GM21526 (cell line): ENCODE data around the gene CCDC185.
A peak's percentile ranks its signal among the peaks of the same experiment; 100 is the strongest.

ENCODE experiments used
- ATAC-seq: cut with Tn5 transposase; IDR thresholded peaks from one replicate; pipeline ENCODE4 v1.9.1; 2021; ENCODE audit warnings: moderate library complexity; ENCODE audit not compliant: unreplicated experiment, low FRiP score

The CCDC185 gene

DNA sequence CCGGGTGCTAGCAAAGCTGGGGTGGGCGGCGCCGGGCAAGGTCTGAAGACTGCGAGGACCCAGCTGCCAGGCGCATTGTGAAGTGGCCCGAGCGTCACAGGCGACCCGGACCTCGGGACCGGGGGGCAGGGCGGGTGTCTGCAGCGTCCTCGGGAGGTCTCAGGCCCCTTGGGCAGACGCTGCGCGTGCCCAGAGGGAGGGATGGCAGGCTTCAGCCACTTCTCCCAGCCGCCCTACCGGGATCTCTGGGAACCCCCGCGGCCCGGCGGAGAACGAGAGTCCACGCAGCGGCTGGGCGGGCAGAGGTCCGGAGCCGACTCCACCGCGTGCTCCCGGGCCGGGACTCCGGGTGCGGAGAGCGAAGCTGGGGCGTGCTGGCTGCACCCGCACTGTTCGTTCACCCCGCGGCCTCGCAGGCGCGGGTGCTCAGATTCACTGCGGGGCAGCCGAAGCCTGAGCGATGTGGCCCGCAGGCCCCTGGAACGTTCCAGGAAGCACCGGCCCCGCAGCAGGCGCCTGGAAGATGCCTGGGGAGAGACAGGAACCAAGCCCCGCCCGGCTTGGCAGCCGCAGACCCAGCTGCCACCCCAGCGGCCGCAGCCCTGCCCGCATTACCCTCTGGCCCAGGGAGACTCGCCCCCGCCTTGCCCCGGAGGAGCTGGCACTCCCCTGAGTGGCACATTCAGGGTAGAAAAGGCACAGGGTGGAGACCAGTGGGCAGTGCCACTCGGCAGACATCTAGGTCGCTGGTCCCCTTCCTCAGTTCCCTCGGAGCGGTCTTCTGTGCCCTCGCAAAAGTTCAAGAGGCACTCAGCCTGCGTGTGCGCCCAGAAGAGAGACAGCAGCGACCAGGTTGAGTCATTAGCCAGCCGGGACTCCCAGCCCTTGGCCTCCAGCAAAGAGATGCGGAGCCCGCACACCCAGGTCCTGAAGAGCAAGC lies at the start of gene CCDC185:
TSS of gene CCDC185 (plus strand) at position 141 of the 940 bp plus-strand sequence. CDS start at position 202, 61 bp downstream.
- ATAC-seq = no peak

DNA sequence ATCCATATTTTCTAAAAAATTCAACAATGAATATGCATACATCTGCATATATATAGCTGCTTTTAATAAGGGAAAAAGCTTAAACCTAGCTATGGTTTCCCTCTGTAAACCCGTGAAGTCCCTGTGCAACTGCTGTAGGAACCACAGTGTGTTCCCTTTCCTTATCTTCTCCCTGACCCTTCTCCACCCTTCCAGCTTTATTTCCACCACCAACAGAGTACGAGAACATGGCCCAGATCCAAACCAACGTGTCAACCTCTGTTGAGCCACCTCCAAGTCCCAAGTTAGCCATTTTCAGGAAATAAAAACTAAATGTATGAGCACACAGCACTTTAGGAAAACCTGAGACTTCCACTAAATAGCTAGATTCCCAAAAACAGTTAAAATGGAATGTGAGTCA lies 49.5 kb upstream of the CCDC185 start:
- no peak for ATAC-seq

DNA sequence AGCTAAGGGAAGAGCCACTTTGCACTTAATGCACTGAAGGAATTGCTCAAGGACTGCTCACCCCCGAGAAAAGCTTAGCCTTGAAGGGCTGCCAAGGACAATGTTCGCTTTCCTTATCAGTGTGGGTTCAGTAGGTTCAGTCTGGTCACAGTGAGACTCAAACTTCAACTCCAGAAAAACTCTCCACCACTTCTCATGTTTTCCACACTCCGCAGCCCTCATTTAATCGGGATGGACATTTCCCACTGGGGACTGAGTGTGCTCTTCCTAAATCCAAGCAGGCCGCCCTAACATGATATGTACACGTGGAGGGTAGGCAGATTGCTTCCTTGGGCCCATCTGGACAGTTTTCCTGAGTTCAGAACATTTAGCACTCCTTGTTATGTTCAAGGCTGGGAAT lies 48.7 kb upstream of the CCDC185 start:
- ATAC-seq = no peak

GRCh38 chr1:223345720-223346119 lies 47.5 kb upstream of the CCDC185 start:
- ATAC-seq = no peak

DNA sequence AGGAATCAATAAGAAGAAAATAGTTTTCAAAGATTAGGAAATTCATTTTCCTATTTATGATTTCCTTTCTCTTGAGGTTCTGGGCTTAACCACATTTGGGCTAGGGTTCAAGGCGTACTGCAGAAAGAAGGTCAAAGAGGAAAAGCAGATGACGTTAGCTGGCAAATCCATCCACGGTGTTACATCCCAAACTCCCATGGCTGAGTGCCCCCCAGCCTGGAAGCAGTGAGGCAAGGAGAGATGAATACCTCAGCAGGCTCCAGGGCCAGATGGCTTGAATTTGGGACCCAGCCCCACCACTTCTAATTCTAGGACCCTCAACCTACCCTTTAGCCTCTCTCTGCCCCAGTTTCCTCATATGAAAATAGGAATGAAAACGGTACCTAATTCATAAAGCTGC lies 46.9 kb upstream of the CCDC185 start:
- ATAC-seq = no peak

GRCh38 chr1:223347583-223347982 lies 45.6 kb upstream of the CCDC185 start:
- ATAC-seq = no peak

- ATAC-seq = no peak
These were observed 44.8 kb upstream of the CCDC185 start for GRCh38 chr1:223348439-223348838.

DNA sequence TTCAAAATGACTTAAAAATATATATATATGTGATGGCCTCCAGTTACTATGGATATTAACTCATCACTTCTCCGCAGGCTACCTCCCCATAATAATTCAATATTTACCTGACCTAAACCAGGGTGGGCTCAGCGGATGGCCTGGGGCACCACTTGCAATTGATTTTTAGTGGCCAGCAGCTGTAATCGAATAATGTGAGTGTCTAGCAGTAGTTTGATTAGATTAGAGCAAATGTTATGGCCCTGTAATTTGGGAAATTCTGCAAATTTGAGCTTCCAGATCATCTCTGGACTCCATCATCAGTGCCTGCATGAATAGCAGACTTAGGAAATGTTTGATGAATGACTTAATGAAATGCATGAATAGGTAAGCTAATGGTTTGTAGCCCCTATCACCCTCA lies 44.0 kb upstream of the CCDC185 start:
- ATAC-seq = no peak

DNA sequence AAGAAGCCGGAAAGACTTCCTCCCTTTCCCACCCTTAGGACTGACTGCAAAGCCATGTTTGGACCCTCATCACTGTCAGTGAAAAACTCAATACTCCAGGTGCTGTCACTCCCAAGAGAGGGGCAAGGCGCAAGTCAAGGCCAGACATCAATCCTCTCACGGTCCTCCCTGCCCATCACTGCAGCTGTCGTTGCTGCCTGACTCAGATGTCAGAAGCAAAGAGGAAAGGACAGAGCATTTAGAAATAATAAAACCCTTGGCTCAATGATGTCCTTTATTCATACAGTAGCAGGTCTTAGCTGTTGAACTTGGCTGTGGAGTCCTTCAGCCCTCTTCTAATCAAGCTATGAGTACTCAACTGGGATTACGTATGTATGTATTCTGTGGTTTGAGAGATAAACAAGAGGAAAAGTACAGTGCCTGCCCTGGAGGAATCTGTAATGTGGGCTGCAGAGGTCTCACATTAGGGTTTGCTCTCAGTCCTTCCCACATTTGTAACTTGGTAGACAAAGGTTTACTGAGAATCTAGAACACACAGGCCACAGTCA lies 42.8 kb upstream of the CCDC185 start:
- no peak for ATAC-seq

DNA sequence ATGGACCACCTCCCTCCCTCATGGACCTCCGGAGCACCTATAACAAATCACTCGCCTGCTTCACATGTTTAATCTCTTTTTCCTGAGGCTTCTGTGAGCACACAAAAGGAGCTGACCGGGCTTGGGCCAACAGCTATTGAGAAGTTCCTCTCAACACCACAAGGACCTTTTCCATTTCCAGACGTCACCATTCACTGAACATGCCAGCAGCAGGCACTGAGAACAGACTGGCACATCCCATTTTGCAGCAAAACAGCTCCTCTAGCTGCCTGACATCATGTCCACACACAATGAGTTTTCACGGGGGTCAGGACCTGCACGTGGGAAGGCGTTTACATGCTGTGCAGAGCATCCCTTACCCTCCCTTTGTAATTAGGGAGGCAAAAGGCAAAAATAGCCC lies 40.3 kb upstream of the CCDC185 start:
- no peak for ATAC-seq

GRCh38 chr1:223353939-223354338 lies 39.3 kb upstream of the CCDC185 start:
- ATAC-seq = no peak

- no peak for ATAC-seq
These were observed 37.5 kb upstream of the CCDC185 start for GRCh38 chr1:223355699-223356098.

DNA sequence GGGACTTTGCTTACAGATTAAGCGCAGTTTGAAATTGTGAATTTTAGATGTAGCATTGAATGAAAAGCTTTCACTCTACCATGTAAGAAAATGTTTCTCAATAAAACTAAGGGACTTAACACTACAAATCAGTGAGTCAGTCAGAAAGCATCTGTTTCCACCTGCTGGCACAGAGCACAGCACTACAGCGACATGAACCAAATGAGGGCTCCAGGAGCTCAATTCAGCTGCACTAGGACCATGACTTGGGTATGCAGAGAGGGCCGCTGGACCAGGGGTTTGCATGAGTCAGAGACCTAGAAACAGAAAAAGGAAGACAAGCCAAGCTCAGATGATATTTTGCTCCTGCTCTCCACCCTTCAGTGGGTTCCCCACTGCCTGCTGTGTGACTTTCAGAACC lies 34.4 kb upstream of the CCDC185 start:
- ATAC-seq = no peak

DNA sequence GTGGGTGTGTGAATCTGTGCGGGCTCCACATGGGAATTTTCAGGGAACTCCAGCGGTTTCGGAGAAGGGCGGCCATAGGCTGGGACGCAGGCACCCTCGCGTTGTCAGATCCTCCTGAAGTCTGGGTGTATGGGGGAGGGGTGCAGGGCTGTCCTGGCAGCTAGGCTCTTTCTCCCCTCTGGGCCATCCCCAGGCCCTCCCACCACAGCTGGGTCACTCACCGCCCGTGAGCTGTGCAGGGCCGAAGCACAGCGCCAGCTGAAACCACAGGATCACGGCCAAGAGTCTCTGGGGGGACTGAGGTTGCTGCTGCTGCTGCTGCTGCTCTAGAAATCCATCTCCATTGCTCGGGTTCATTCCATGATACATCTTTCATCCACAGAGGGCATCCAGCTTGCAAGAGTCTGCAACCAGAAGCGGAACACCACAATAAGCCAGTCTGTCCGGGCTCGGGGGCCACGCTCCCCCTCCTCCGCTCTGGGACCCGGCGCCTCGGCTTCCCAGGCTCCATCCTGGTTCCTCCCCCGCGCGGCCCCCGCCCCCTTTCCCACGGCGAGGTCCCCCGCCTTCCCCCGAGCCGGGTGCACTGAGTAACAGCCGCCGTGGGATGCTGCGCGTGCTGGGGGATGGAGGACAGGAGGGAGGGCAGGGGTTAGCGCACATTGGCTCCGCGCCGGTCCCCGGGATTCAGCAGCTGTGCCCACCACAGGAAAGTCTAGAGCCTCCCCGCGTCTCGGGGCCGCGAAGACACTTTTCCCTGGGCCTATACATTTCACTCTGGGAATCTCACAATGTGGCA lies 30.0 kb upstream of the CCDC185 start:
- ATAC-seq = no peak

DNA sequence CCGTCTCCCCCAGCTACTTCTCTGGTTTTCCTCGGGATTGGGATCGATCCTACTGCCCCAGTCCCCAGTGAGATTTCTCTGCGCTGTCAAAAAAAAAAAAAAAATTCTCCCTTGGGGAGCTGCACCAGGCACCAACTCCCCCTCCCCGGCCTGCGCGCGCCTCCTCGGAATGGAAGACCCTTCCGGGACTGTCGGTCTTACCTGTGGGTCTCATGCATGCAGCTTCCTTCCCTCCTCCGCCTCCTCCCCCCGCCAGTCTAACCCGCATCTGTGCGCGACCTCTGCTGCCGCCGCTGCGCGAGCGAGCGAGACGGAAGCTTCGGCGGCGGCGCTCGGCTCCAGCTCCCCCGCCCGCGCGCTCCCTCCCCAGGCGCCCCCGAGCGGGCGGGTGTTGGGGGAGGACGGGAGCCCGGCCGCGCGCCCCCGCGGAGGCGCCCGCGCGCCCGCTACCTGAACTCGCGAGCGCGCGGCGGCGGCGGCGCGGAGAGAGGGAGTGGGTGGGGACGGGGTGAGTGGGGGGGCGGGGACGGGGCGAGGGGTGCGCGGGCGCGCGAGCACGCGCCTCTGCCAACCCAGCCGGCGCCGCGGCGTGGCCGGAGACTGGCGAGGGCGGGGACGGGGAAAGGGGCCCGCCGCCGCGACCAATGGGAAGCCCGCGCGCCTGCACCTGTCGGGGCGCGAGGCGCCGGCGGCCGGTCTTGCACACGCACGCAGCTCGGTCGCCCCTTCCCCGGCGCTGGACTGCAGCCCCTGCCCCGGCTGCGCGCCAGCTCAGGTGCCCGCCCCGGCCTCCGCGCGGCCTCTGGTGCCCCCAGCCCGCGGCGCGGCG lies 29.1 kb upstream of the CCDC185 start, which contains the start of gene SUSD4:
TSS of gene SUSD4 (minus strand) at position 321 of the 829 bp plus-strand sequence. CDS start 751 bp downstream, outside the sequence.
- peak; percentile 79 for ATAC-seq

DNA sequence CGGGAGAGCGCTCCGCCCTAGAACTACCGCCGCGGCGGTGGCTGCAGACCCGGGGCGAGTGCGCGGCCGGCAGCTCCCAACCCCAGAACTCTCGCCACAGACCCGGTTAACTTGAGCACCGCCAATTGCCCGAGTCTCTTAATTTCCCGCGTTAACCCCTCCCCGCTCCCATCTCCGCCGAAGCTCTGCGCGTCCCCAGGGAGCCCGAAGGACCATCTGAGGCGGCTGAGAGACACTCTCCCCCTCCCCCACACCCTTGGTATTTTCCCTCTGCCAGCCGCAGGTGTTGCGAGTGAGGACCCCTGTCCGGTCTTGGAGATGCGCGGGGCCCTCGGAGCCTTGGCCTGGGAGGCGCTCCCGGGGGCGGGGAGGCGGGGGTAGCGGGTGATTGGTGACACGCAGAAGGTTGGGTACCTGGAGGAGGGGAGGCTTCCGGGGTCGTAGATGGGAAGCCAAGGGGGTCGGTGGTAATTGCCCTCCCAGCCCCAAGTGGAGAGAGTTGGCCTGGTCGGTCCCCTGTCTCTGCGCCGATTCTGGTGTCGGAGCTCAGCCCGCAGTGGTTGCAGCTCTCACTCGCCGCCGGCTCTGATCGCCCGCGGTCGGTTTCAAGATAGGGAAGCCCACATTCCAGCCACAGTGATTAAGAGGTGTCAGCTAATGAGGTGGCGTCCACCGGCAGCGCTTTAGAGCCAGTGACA lies 28.4 kb upstream of the CCDC185 start:
- ATAC-seq = peak; percentile 37

- ATAC-seq = no peak
These were observed 19.1 kb upstream of the CCDC185 start for GRCh38 chr1:223374064-223374610.

- ATAC-seq = no peak
These were observed 14.5 kb upstream of the CCDC185 start for GRCh38 chr1:223378754-223379153.

- ATAC-seq = no peak
These were observed 7.2 kb upstream of the CCDC185 start for GRCh38 chr1:223386013-223386412.
